ENCODE data around the gene SVIL. TPM values are rescaled to one million over a fixed set of nuclear protein-coding genes. Genes with fewer than 3 reads are reported as not detected.
A peak's percentile ranks its signal among the peaks of the same experiment; 100 is the strongest.

The SVIL gene
- total and polyA plus RNA-seq, 2 donors (not counting 1 experiment from before 2014, with no cell fraction given), result 17.7 to 94.3 TPM

- Histone ChIP-seq H2AFZ (ENCODE audit: low read length) (no peak overlapping the region), H3K4me2 (ENCODE audit: extremely low read depth, insufficient read depth, low read length) (no peak overlapping the region), H3K9me3 (ENCODE audit: control insufficient read depth, insufficient read depth, low read depth, low read length) (no peaks in the 10 kb centered on the region), H3K4me3 (replicated peaks in 1 of 4; ENCODE audit: control extremely low read depth in 1 of 4, insufficient read depth in 1 of 4, low read depth in 3 of 4, low read length in 4 of 4) (no peak overlapping the region), H3K27ac (ENCODE audit: insufficient read depth, low read length) (no peak overlapping the region), H3K27me3 (ENCODE audit: control insufficient read depth, insufficient read depth, low read length) (no peaks in the 10 kb centered on the region), H3K9ac (ENCODE audit: insufficient read depth, low read length) (no peak overlapping the region), H3K79me2 (ENCODE audit: control insufficient read depth, insufficient read depth, low read length) (no peaks in the 10 kb centered on the region), H3K36me3 (ENCODE audit: control insufficient read depth, insufficient read depth, low read length) (no peaks in the 10 kb centered on the region), H4K20me1 (ENCODE audit: control insufficient read depth, extremely low read depth, insufficient read depth, low read length) (no peaks in the 10 kb centered on the region), H3K4me1 (ENCODE audit: control insufficient read depth, extremely low read depth, insufficient read depth, low read length) (peaks cover 28% of the 10 kb centered on the region)
- TF ChIP-seq EZH2 (IDR thresholded peaks at IDR 0.05; ENCODE audit: low read length, missing control alignments) (no peak), CTCF (conservative IDR thresholded peaks at IDR 0.05 in 1 of 2, IDR thresholded peaks at IDR 0.05 in 1 of 2; ENCODE audit: low read depth in 1 of 2, low read length in 2 of 2) (no peak)
- DNase-seq (ENCODE audit: low read depth in 2 of 2), result no peak
These were observed 15.8 kb upstream of the SVIL start for GRCh38 chr10:29650552-29650944.

DNA sequence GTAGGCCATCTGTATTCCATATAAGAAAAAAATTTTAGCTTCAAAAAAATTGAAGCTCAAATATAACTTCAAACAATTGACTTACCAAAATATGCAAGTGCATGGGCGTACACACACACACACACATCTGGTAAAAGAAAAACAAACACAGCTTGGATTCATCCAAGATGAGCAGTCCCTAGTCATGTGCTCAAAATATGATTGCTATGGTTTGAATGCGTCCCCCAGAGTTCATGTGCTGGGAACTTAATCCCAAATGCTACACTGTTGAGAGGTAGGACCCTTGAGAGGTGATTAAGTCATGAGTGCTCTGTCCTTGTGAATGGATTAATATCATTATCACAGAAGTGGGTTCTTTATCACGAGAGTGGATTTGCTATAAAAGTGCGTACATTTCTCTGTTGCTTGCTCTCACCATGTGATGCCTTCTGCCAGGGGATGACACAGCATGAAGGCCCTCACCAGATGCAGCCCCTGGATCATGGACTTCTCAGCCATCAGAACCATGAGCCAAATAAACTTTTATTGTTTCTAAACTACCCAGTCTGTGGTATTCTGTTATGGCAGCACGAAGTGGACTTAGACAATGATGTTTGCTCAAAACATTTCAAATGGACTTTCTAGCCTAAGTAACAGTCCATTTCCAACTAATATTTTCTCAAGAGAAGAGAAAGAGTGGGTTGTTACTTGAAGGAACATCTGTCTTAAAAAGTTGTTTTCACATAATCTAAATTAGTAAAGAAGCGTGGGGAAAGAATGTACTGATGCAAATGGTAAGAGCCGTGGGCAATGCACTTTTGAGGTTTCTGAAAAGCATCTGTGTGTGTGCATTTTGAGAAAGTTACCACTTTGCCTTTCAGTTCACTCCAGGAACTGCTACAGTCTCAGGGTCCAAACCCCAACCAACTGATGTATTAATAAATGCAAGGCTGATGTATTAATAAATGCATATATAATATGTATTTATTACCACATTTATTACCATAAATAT is 15.1 kb upstream of the SVIL start:
- no peak overlapping the region for H2AFZ ChIP-seq (ENCODE audit: low read length)
- TF ChIP-seq CTCF (conservative IDR thresholded peaks at IDR 0.05 in 1 of 2, IDR thresholded peaks at IDR 0.05 in 1 of 2; ENCODE audit: low read depth in 1 of 2, low read length in 2 of 2) (no peak), EZH2 (IDR thresholded peaks at IDR 0.05; ENCODE audit: low read length, missing control alignments) (no peak)
- H3K4me1 ChIP-seq (ENCODE audit: control insufficient read depth, extremely low read depth, insufficient read depth, low read length), result peaks cover 28% of the 10 kb centered on the region
- no peaks in the 10 kb centered on the region for H3K36me3 ChIP-seq (ENCODE audit: control insufficient read depth, insufficient read depth, low read length)
- no peaks in the 10 kb centered on the region for H3K27me3 ChIP-seq (ENCODE audit: control insufficient read depth, insufficient read depth, low read length)
- no peaks in the 10 kb centered on the region for H4K20me1 ChIP-seq (ENCODE audit: control insufficient read depth, extremely low read depth, insufficient read depth, low read length)
- no peak overlapping the region for H3K9ac ChIP-seq (ENCODE audit: insufficient read depth, low read length)
- H3K4me3 ChIP-seq (replicated peaks in 1 of 4; ENCODE audit: control extremely low read depth in 1 of 4, insufficient read depth in 1 of 4, low read depth in 3 of 4, low read length in 4 of 4), result no peak overlapping the region
- no peaks in the 10 kb centered on the region for H3K9me3 ChIP-seq (ENCODE audit: control insufficient read depth, insufficient read depth, low read depth, low read length)
- H3K27ac ChIP-seq (ENCODE audit: insufficient read depth, low read length), result peak overlapping the region; percentile 54
- no peaks in the 10 kb centered on the region for H3K79me2 ChIP-seq (ENCODE audit: control insufficient read depth, insufficient read depth, low read length)
- peak; percentile 81 to 84 for DNase-seq (ENCODE audit: low read depth in 2 of 2)
- H3K4me2 ChIP-seq (ENCODE audit: extremely low read depth, insufficient read depth, low read length), result peak overlapping the region; percentile 42

- no peaks in the 10 kb centered on the region for H3K36me3 ChIP-seq (ENCODE audit: control insufficient read depth, insufficient read depth, low read length)
- peak overlapping the region; percentile 54 for H3K27ac ChIP-seq (ENCODE audit: insufficient read depth, low read length)
- no peak overlapping the region for H3K4me3 ChIP-seq (replicated peaks in 1 of 4; ENCODE audit: control extremely low read depth in 1 of 4, insufficient read depth in 1 of 4, low read depth in 3 of 4, low read length in 4 of 4)
- H2AFZ ChIP-seq (ENCODE audit: low read length), result no peak overlapping the region
- DNase-seq (ENCODE audit: low read depth in 2 of 2), result peak; percentile 57 to 63
- H3K4me2 ChIP-seq (ENCODE audit: extremely low read depth, insufficient read depth, low read length), result peak overlapping the region; percentile 42
- no peak overlapping the region for H3K9ac ChIP-seq (ENCODE audit: insufficient read depth, low read length)
- H3K4me1 ChIP-seq (ENCODE audit: control insufficient read depth, extremely low read depth, insufficient read depth, low read length), result peaks cover 30% of the 10 kb centered on the region
- no peaks in the 10 kb centered on the region for H4K20me1 ChIP-seq (ENCODE audit: control insufficient read depth, extremely low read depth, insufficient read depth, low read length)
- TF ChIP-seq EZH2 (IDR thresholded peaks at IDR 0.05; ENCODE audit: low read length, missing control alignments) (no peak), CTCF (conservative IDR thresholded peaks at IDR 0.05 in 1 of 2, IDR thresholded peaks at IDR 0.05 in 1 of 2; ENCODE audit: low read depth in 1 of 2, low read length in 2 of 2) (no peak)
- H3K9me3 ChIP-seq (ENCODE audit: control insufficient read depth, insufficient read depth, low read depth, low read length), result no peaks in the 10 kb centered on the region
- H3K27me3 ChIP-seq (ENCODE audit: control insufficient read depth, insufficient read depth, low read length), result no peaks in the 10 kb centered on the region
- H3K79me2 ChIP-seq (ENCODE audit: control insufficient read depth, insufficient read depth, low read length), result no peaks in the 10 kb centered on the region
These were observed 14.2 kb upstream of the SVIL start for GRCh38 chr10:29648983-29649268.

Data from fibroblast of lung (primary cell).